B cell (primary cell): ENCODE results near the gene FAXDC2. TPM values are rescaled to one million over a fixed set of nuclear protein-coding genes. Genes with fewer than 3 reads are reported as not detected.

Experiments used
- ATAC-seq: fragments of 200-7000 bp; cut with Tn5 transposase; one replicate; pipeline ENCODE4 v1.10.0; 2021; ENCODE audit warnings: low read depth, mild to moderate bottlenecking, moderate number of reproducible peaks, moderate library complexity
- CTCF ChIA-PET: fragments of 350-600 bp; sonication (Branson Sonifier 250); formaldehyde crosslinking; loops from one replicate; lab custom pipeline; 2021; ENCODE audit warnings: antibody characterized with exemption, inconsistent platforms; lab: Charles Lee
- POLR2A ChIA-PET: fragments of 350-600 bp; sonication (Branson Sonifier 250); formaldehyde crosslinking; loops from one replicate; lab custom pipeline; 2021; ENCODE audit warnings: antibody characterized with exemption; lab: Charles Lee
- DNase-seq: peaks from one replicate; pipeline ENCODE4 v3.0.0; 2013
- H2AFZ ChIP-seq: 2 replicates; pipeline ENCODE4 v1.6.1; 2012; ENCODE audit warnings: mild to moderate bottlenecking, low read depth, low read length; ENCODE audit not compliant: insufficient read depth, poor library complexity, severe bottlenecking
- H3K27ac ChIP-seq, 2 donors: 1 replicate in 1 of 2; 2 replicates in 1 of 2; pipeline ENCODE4 v1.5.1; 2012 to 2013; ENCODE audit warnings: low read length in 2 of 2, mild to moderate bottlenecking in 2 of 2, moderate library complexity in 1 of 2
- H3K27me3 ChIP-seq, 4 experiments: fragments of 200-600 bp in 1 of 4; sonication (generic) in 1 of 4; replicated peaks in 1 of 4; 1 replicate in 2 of 4; 2 replicates in 2 of 4; pipeline versions ENCODE4 v1.6.1 to v1.7.0; 2013 to 2016; ENCODE audit warnings: low read length in 3 of 4, mild to moderate bottlenecking in 2 of 4, mixed read lengths in 1 of 4, moderate library complexity in 1 of 4; ENCODE audit not compliant: insufficient read depth in 4 of 4, control insufficient read depth in 3 of 4; ENCODE audit errors: control extremely low read depth in 1 of 4
- H3K36me3 ChIP-seq, 2 experiments: replicated peaks in 1 of 2; 1 replicate in 1 of 2; 2 replicates in 1 of 2; pipeline versions ENCODE4 v1.6.1 to v1.7.1; 2013; ENCODE audit warnings: low read length in 1 of 2; ENCODE audit not compliant: insufficient read depth in 2 of 2, control insufficient read depth in 1 of 2; ENCODE audit errors: control extremely low read depth in 1 of 2, extremely low read depth in 1 of 2
- H3K4me1 ChIP-seq, 2 donors: fragments of 200-600 bp in 1 of 2; sonication (generic) in 1 of 2; 1 replicate in 1 of 2; 2 replicates in 1 of 2; pipeline versions ENCODE4 v1.5.1 to v1.6.1; 2013 to 2017; ENCODE audit warnings: low read length in 2 of 2; ENCODE audit not compliant: control insufficient read depth in 2 of 2, insufficient read depth in 2 of 2
- H3K4me2 ChIP-seq: replicated peaks from 2 replicates; pipeline ENCODE3; 2012; ENCODE audit warnings: mild to moderate bottlenecking, low read depth, low read length; ENCODE audit not compliant: poor library complexity, severe bottlenecking
- H3K4me3 ChIP-seq, 5 experiments: fragments of 200-600 bp in 1 of 5; sonication (generic) in 1 of 5; 1 replicate in 3 of 5; 2 replicates in 2 of 5; pipeline versions ENCODE4 v1.5.1 to v1.7.0; 2011 to 2016; ENCODE audit warnings: low read length in 4 of 5, mild to moderate bottlenecking in 4 of 5, low read depth in 2 of 5, control low read depth in 1 of 5, moderate library complexity in 1 of 5; ENCODE audit not compliant: insufficient read depth in 1 of 5; ENCODE audit errors: control extremely low read depth in 1 of 5, extremely low read depth in 1 of 5
- H3K79me2 ChIP-seq: fragments of 200-600 bp; sonication (generic); one replicate; pipeline ENCODE4 v1.6.0; 2016; ENCODE audit warnings: low read length; ENCODE audit not compliant: control insufficient read depth, insufficient read depth
- H3K9ac ChIP-seq: fragments of 200-600 bp; sonication (generic); 2 replicates; pipeline ENCODE4 v1.6.1; 2017; ENCODE audit warnings: mild to moderate bottlenecking, low read length, moderate library complexity
- H3K9me3 ChIP-seq, 3 donors: one replicate each; pipeline versions ENCODE4 v1.6.1 to v1.7.1; 2013; ENCODE audit warnings: low read length in 2 of 3; ENCODE audit not compliant: control insufficient read depth in 2 of 3, insufficient read depth in 1 of 3; ENCODE audit errors: control extremely low read depth in 1 of 3
- H4K20me1 ChIP-seq: 2 replicates; pipeline ENCODE4 v1.6.0; 2012; ENCODE audit warnings: mild to moderate bottlenecking, low read length; ENCODE audit not compliant: insufficient read depth, control insufficient read depth, poor library complexity, severe bottlenecking
- H3K27ac Mint-ChIP-seq: one replicate; pipeline ENCODE4 v1.8.0; 2021; ENCODE audit warnings: mixed read lengths
- H3K27me3 Mint-ChIP-seq: one replicate; pipeline ENCODE4 v1.8.0; 2021; ENCODE audit warnings: mixed read lengths
- H3K4me1 Mint-ChIP-seq: one replicate; pipeline ENCODE4 v1.8.0; 2021; ENCODE audit warnings: mixed read lengths
- H3K4me3 Mint-ChIP-seq: one replicate; pipeline ENCODE4 v1.8.0; 2021; ENCODE audit warnings: mixed read lengths
- H3K9me3 Mint-ChIP-seq: one replicate; pipeline ENCODE4 v1.8.0; 2022; ENCODE audit warnings: mixed read lengths; ENCODE audit not compliant: insufficient read depth
- CTCF ChIP-seq: fragments of 200-600 bp; IDR thresholded peaks from one replicate; pipeline ENCODE4 v1.8.0; 2022; ENCODE audit warnings: antibody characterized with exemption, mild to moderate bottlenecking
- EZH2 ChIP-seq: IDR thresholded peaks from 2 replicates; pipeline ENCODE4 v1.6.1; 2012; ENCODE audit warnings: borderline replicate concordance, low read depth, mild to moderate bottlenecking, moderate library complexity, low read length; ENCODE audit not compliant: insufficient read depth, poor library complexity, severe bottlenecking
- WGBS: methylation state at CpG from one replicate; pipeline ENCODE4 v1.1.5; 2013; ENCODE audit warnings: missing lambda C conversion rate; ENCODE audit not compliant: insufficient coverage; 5-methylcytosine and 5-hydroxymethylcytosine counted together
- intact Hi-C: fragments of 100-400 bp; cut with micrococcal nuclease; formaldehyde crosslinking; loops from one replicate; pipeline ENCODE4 v1.10.0; 2022
- polyA plus RNA-seq: library from polyadenylated mRNA; depleted of rRNA; stranded (reverse); fragments of >200 nt; gene quantifications from 2 replicates; pipeline ENCODE4 v1.2.3, GENCODE V29; 2012
- total RNA-seq, 2 donors: library from RNA; stranded (reverse); fragments of 120-200 nt in 1 of 2; gene quantifications; 1 replicate in 1 of 2; 2 replicates in 1 of 2; pipeline versions ENCODE4 v1.2.3 to v1.2.4, GENCODE V29; 2013 to 2022

The FAXDC2 gene
- total and polyA plus RNA-seq, 2 donors (not counting 1 experiment from before 2014, with no cell fraction given), result 0.07 TPM; not detected in 1

- Mint-ChIP-seq H3K27me3 (no peaks in the 10 kb centered on the region), H3K4me1 (no peaks in the 10 kb centered on the region), H3K9me3 (peaks cover 18% of the 10 kb centered on the region), H3K4me3 (no peak overlapping the region), H3K27ac (no peak overlapping the region)
- H3K9ac ChIP-seq, result no peak overlapping the region
- H3K79me2 ChIP-seq, result no peaks in the 10 kb centered on the region
- POLR2A ChIA-PET, result no interaction called here
- H4K20me1 ChIP-seq, result no peaks in the 10 kb centered on the region
- ATAC-seq (no peak), DNase-seq (no peak)
- no peak overlapping the region for H3K4me3 ChIP-seq
- TF ChIP-seq EZH2 (no peak), CTCF (no peak)
- H3K27me3 ChIP-seq, result no peaks in the 10 kb centered on the region
- no peak overlapping the region for H3K27ac ChIP-seq
- peaks cover 15 to 23% (median 16%) of the 10 kb centered on the region in 3 donors for H3K9me3 ChIP-seq
- intact Hi-C loops, result no loop called here
- H2AFZ ChIP-seq, result no peak overlapping the region
- no CpG with 5 or more reads among the region's 2 CpGs for WGBS
- CTCF ChIA-PET, result no interaction called here
- H3K36me3 ChIP-seq, result peaks cover 20 to 42% of the 10 kb centered on the region in 2 experiments
- H3K4me2 ChIP-seq, result no peak overlapping the region
- H3K4me1 ChIP-seq, result no peaks in the 10 kb centered on the region
Observed at GRCh38 chr5:154885439-154885838, 35.0 kb upstream of the FAXDC2 start.

GRCh38 chr5:154884424-154884823 is 34.0 kb upstream of the FAXDC2 start:
- Histone ChIP-seq H4K20me1 (no peaks in the 10 kb centered on the region), H3K79me2 (no peaks in the 10 kb centered on the region), H3K4me1 (no peaks in the 10 kb centered on the region), H2AFZ (no peak overlapping the region), H3K27me3 (no peaks in the 10 kb centered on the region), H3K4me3 (no peak overlapping the region), H3K9ac (no peak overlapping the region), H3K9me3 (peaks cover 15 to 23% (median 16%) of the 10 kb centered on the region in 3 donors), H3K36me3 (peaks cover 18 to 35% of the 10 kb centered on the region in 2 experiments), H3K4me2 (no peak overlapping the region), H3K27ac (no peak overlapping the region)
- ATAC-seq (no peak), DNase-seq (no peak)
- 95% methylated on average over 6 of the region's 8 CpGs for WGBS
- ChIA-PET CTCF (no interaction called here), POLR2A (no interaction called here)
- peaks cover 21% of the 10 kb centered on the region for H3K9me3 Mint-ChIP-seq
- TF ChIP-seq CTCF (no peak), EZH2 (no peak)
- H3K27ac Mint-ChIP-seq, result no peak overlapping the region
- no peak overlapping the region for H3K4me3 Mint-ChIP-seq
- H3K27me3 Mint-ChIP-seq, result no peaks in the 10 kb centered on the region
- intact Hi-C loops, result no loop called here
- H3K4me1 Mint-ChIP-seq, result no peaks in the 10 kb centered on the region
